WTC11 (cell line): ENCODE measurements around the gene AMER3. TPM values are rescaled to one million over a fixed set of nuclear protein-coding genes. Genes with fewer than 3 reads are reported as not detected.

Source experiments
- ATAC-seq: fragments of 200-7000 bp; cut with Tn5 transposase; 2 replicates; pipeline ENCODE4 v1.10.0; 2021; ENCODE audit warnings: mild to moderate bottlenecking, moderate library complexity
- CTCF ChIA-PET: fragments of 300-600 bp; sonication (Branson Sonifier 250); formaldehyde crosslinking; loops from one replicate; lab custom pipeline; 2021; ENCODE audit warnings: antibody characterized with exemption; lab: Charles Lee
- POLR2A ChIA-PET: fragments of 350-600 bp; sonication (Branson Sonifier 250); formaldehyde crosslinking; loops from one replicate; lab custom pipeline; 2021; ENCODE audit warnings: antibody characterized with exemption; lab: Charles Lee
- DNase-seq: peaks from one replicate; pipeline ENCODE4 v3.0.0; 2021; ENCODE audit warnings: low spot score
- H3K27ac Mint-ChIP-seq: 2 replicates; pipeline ENCODE4 v1.8.0; 2021; ENCODE audit warnings: mixed read lengths
- H3K27me3 Mint-ChIP-seq: 2 replicates; pipeline ENCODE4 v1.8.0; 2021; ENCODE audit warnings: low read depth, mild to moderate bottlenecking, moderate library complexity, mixed read lengths
- H3K36me3 Mint-ChIP-seq: 2 replicates; pipeline ENCODE4 v1.8.0; 2021; ENCODE audit warnings: mixed read lengths
- H3K4me1 Mint-ChIP-seq: 2 replicates; pipeline ENCODE4 v1.8.0; 2022; ENCODE audit warnings: mixed read lengths
- H3K4me3 Mint-ChIP-seq: 2 replicates; pipeline ENCODE4 v1.8.0; 2021; ENCODE audit warnings: mild to moderate bottlenecking, moderate library complexity, mixed read lengths
- H3K9me3 Mint-ChIP-seq: 2 replicates; pipeline ENCODE4 v1.8.0; 2021; ENCODE audit warnings: mixed read lengths
- ESRRA ChIP-seq: sonication (generic); formaldehyde crosslinking; IDR thresholded peaks from 2 replicates; pipeline ENCODE4 v1.8.1; 2022; ENCODE audit warnings: mild to moderate bottlenecking, missing genetic modification reagents, borderline replicate concordance
- FOXJ3 ChIP-seq: sonication (generic); formaldehyde crosslinking; IDR thresholded peaks from 2 replicates; pipeline ENCODE4 v1.9.0; 2021; ENCODE audit warnings: missing genetic modification reagents, mild to moderate bottlenecking, borderline replicate concordance
- GABPB1 ChIP-seq: sonication (generic); formaldehyde crosslinking; IDR thresholded peaks from 2 replicates; pipeline ENCODE4 v1.8.1; 2023; ENCODE audit warnings: mild to moderate bottlenecking, missing genetic modification reagents
- IRF1 ChIP-seq: sonication (generic); formaldehyde crosslinking; IDR thresholded peaks from 2 replicates; pipeline ENCODE4 v1.8.0; 2023; ENCODE audit warnings: missing genetic modification reagents
- IRF2 ChIP-seq: sonication (generic); formaldehyde crosslinking; IDR thresholded peaks from 2 replicates; pipeline ENCODE4 v1.8.0; 2022; ENCODE audit warnings: low read depth, missing genetic modification reagents, borderline replicate concordance
- JAZF1 ChIP-seq: fragments of 250-450 bp; sonication (Bioruptor Pico); IDR thresholded peaks from 2 replicates; pipeline ENCODE4 v1.9.0; 2021; ENCODE audit warnings: moderate library complexity, mild to moderate bottlenecking, inconsistent platforms
- MXD4 ChIP-seq: fragments of 250-450 bp; sonication (Bioruptor Pico); IDR thresholded peaks from 2 replicates; pipeline ENCODE4 v1.8.0; 2021; ENCODE audit warnings: mild to moderate bottlenecking, moderate library complexity, borderline replicate concordance
- NR1H2 ChIP-seq: sonication (generic); formaldehyde crosslinking; IDR thresholded peaks from 2 replicates; pipeline ENCODE4 v1.9.0; 2021; ENCODE audit warnings: mild to moderate bottlenecking, moderate library complexity, missing genetic modification reagents
- NR3C1 ChIP-seq: sonication (generic); formaldehyde crosslinking; conservative IDR thresholded peaks from 2 replicates; pipeline ENCODE4 v1.8.1; 2023; ENCODE audit warnings: low read depth, mild to moderate bottlenecking, missing genetic modification reagents
- PREB ChIP-seq: sonication (generic); formaldehyde crosslinking; IDR thresholded peaks from 2 replicates; pipeline ENCODE4 v1.8.1; 2022; ENCODE audit warnings: mild to moderate bottlenecking, missing genetic modification reagents, moderate library complexity, borderline replicate concordance
- TEAD4 ChIP-seq: sonication (generic); formaldehyde crosslinking; IDR thresholded peaks from 2 replicates; pipeline ENCODE4 v1.8.0; 2022; ENCODE audit warnings: mild to moderate bottlenecking, missing genetic modification reagents
- USF2 ChIP-seq: sonication (generic); formaldehyde crosslinking; IDR thresholded peaks from 2 replicates; pipeline ENCODE4 v1.8.1; 2023; ENCODE audit warnings: mild to moderate bottlenecking, missing genetic modification reagents, moderate library complexity
- ZBTB21 ChIP-seq: sonication (generic); formaldehyde crosslinking; IDR thresholded peaks from 2 replicates; pipeline ENCODE4 v1.8.1; 2023; ENCODE audit warnings: mild to moderate bottlenecking, missing genetic modification reagents, borderline replicate concordance
- ZNF219 ChIP-seq: sonication (generic); formaldehyde crosslinking; IDR thresholded peaks from 2 replicates; pipeline ENCODE4 v1.8.0; 2023; ENCODE audit warnings: missing genetic modification reagents, mild to moderate bottlenecking, borderline replicate concordance
- ZNF263 ChIP-seq: sonication (generic); formaldehyde crosslinking; IDR thresholded peaks from 2 replicates; pipeline ENCODE4 v1.8.1; 2022; ENCODE audit warnings: low read depth, mild to moderate bottlenecking, moderate library complexity, missing genetic modification reagents
- ZNF281 ChIP-seq: sonication (generic); formaldehyde crosslinking; IDR thresholded peaks from 2 replicates; pipeline ENCODE4 v1.8.0; 2023; ENCODE audit warnings: mild to moderate bottlenecking, missing genetic modification reagents
- ZNF396 ChIP-seq: fragments of 250-450 bp; sonication (Bioruptor Pico); IDR thresholded peaks from 2 replicates; pipeline ENCODE4 v1.8.0; 2021; ENCODE audit warnings: mild to moderate bottlenecking, moderate library complexity, borderline replicate concordance
- total RNA-seq: library from RNA; stranded (reverse); gene quantifications from 3 replicates; pipeline ENCODE4 v1.2.3, GENCODE V29; 2021
- TF ChIP-seq, protein P1 (sequence below): sonication (generic); formaldehyde crosslinking; IDR thresholded peaks from 2 replicates; pipeline ENCODE4 v1.8.1; 2022; ENCODE audit warnings: low read depth, mild to moderate bottlenecking, moderate library complexity, missing genetic modification reagents, borderline replicate concordance
- TF ChIP-seq, protein P2 (sequence below): fragments of 250-450 bp; sonication (Bioruptor Pico); IDR thresholded peaks from 2 replicates; pipeline ENCODE4 v1.9.0; 2021; ENCODE audit warnings: moderate library complexity, mild to moderate bottlenecking, inconsistent platforms, borderline replicate concordance
- TF ChIP-seq, protein P3 (sequence below): sonication (generic); formaldehyde crosslinking; IDR thresholded peaks from 2 replicates; pipeline ENCODE4 v1.8.0; 2022; ENCODE audit warnings: mild to moderate bottlenecking, missing genetic modification reagents

Gene AMER3
- total RNA-seq, 1 experiment from 2014 or later = 0.13 TPM

DNA sequence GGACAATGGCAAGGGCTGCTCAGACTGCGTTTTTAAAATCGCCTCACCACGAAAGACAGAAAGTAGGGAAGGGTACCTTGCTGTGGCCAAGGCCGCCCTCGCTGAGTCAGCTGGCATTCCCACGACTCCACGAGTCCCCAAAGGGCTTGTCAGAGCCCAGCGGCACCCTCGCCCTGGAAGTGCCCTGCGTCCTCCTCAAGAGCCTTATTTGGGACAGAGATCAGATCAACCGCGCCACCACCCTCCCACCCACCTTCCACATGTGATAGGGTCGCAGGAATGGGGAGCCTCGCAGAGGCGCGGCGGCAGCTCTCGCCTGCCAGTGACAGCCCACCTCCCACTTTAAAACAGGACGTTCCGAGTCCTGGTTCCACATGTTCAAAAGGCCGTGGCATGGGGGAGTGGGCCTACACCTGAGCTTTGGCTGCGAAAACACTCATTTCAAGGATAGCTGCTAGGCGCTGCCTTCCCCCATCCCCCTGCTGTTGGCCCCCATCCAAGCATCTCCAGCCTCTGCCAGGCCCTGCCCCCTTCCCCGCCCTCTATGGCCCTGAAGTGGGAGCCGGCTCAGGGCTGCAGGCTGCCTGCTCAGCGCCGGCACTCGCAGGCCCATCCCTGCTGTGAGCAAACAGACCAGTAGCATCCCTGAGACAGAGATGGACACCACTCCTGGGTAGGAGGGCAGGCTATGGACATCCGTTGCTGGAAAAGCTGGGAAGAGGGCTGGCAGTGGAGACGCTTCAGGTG lies 43.3 kb downstream of the AMER3 start:
- peak overlapping the region; percentile 76 for H3K4me3 Mint-ChIP-seq
- H3K27me3 Mint-ChIP-seq = peaks cover 20% of the 10 kb centered on the region
- POLR2A ChIA-PET = no interaction called here
- H3K27ac Mint-ChIP-seq = no peak overlapping the region
- ATAC-seq = peak; percentile 61
- H3K9me3 Mint-ChIP-seq = no peaks in the 10 kb centered on the region
- H3K36me3 Mint-ChIP-seq = no peaks in the 10 kb centered on the region
- TF ChIP-seq ZBTB21 (CRISPR knock-in tag) = no peak
- no peak for TF ChIP-seq NR1H2 (CRISPR knock-in tag)
- no peak for TF ChIP-seq ZNF281 (CRISPR knock-in tag)
- TF ChIP-seq NR3C1 (CRISPR knock-in tag) = 0 out of 2 replicates have a peak, but pooled peaks have one; percentile 32
- TF ChIP-seq USF2 (CRISPR knock-in tag) = 0 out of 2 replicates have a peak, but pooled peaks have one; percentile 8
- TF ChIP-seq, all 79 proteins: peak for 2
- CTCF ChIA-PET = interaction anchor here (0.7 to 4.4 kb wide), 15 partner anchors 8 to 545 kb away, joined by 3 to 48 read pairs (median 6); no protein-coding TSS in a partner anchor
- peaks cover 20% of the 10 kb centered on the region for H3K4me1 Mint-ChIP-seq
- peak; percentile 65 for DNase-seq

GRCh38 chr2:130799295-130799694 lies 44.0 kb downstream of the AMER3 start:
- H3K4me3 Mint-ChIP-seq = no peak overlapping the region

More at GRCh38 chr2:130799295-130799694, 44.0 kb downstream of the AMER3 start:
- Mint-ChIP-seq H3K9me3 (no peaks in the 10 kb centered on the region), H3K4me1 (peaks cover 20% of the 10 kb centered on the region), H3K27me3 (peaks cover 20% of the 10 kb centered on the region), H3K27ac (no peak overlapping the region), H3K36me3 (no peaks in the 10 kb centered on the region)
- ChIA-PET CTCF (interaction anchor here (0.9 to 3.8 kb wide), 9 partner anchors 20 to 196 kb away, joined by 3 to 48 read pairs (median 7); no protein-coding TSS in a partner anchor), POLR2A (no interaction called here)
- DNase-seq = no peak
- TF ChIP-seq PREB = no peak
- TF ChIP-seq JAZF1 (CRISPR knock-in tag) = no peak
- TF ChIP-seq ZBTB21 (CRISPR knock-in tag) = no peak
- TF ChIP-seq ZNF263 (CRISPR knock-in tag) = no peak
- no peak for TF ChIP-seq TEAD4 (CRISPR knock-in tag)
- TF ChIP-seq, protein P1, sequence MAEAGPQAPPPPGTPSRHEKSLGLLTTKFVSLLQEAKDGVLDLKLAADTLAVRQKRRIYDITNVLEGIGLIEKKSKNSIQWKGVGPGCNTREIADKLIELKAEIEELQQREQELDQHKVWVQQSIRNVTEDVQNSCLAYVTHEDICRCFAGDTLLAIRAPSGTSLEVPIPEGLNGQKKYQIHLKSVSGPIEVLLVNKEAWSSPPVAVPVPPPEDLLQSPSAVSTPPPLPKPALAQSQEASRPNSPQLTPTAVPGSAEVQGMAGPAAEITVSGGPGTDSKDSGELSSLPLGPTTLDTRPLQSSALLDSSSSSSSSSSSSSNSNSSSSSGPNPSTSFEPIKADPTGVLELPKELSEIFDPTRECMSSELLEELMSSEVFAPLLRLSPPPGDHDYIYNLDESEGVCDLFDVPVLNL = no peak
- TF ChIP-seq IRF1 = no peak
- TF ChIP-seq MXD4 (CRISPR knock-in tag) = no peak
- TF ChIP-seq FOXJ3 (CRISPR knock-in tag) = no peak
- TF ChIP-seq, protein P2, sequence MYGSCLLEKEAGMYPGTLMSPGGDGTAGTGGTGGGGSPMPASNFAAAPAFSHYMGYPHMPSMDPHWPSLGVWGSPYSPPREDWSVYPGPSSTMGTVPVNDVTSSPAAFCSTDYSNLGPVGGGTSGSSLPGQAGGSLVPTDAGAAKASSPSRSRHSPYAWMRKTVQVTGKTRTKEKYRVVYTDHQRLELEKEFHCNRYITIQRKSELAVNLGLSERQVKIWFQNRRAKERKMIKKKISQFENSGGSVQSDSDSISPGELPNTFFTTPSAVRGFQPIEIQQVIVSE = no peak
- TF ChIP-seq ZNF219 (CRISPR knock-in tag) = no peak
- TF ChIP-seq GABPB1 = no peak
- no peak for TF ChIP-seq IRF2 (CRISPR knock-in tag)
- TF ChIP-seq, protein P3, sequence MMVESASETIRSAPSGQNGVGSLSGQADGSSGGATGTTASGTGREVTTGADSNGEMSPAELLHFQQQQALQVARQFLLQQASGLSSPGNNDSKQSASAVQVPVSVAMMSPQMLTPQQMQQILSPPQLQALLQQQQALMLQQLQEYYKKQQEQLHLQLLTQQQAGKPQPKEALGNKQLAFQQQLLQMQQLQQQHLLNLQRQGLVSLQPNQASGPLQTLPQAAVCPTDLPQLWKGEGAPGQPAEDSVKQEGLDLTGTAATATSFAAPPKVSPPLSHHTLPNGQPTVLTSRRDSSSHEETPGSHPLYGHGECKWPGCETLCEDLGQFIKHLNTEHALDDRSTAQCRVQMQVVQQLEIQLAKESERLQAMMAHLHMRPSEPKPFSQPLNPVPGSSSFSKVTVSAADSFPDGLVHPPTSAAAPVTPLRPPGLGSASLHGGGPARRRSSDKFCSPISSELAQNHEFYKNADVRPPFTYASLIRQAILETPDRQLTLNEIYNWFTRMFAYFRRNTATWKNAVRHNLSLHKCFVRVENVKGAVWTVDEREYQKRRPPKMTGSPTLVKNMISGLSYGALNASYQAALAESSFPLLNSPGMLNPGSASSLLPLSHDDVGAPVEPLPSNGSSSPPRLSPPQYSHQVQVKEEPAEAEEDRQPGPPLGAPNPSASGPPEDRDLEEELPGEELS = no peak
- no peak for TF ChIP-seq ESRRA (CRISPR knock-in tag)
- TF ChIP-seq ZNF396 (CRISPR knock-in tag) = no peak
- ATAC-seq = no peak
